Esophagus muscularis mucosa (tissue), 4 donors: ENCODE measurements around the gene INSIG1. TPM values are rescaled to one million over a fixed set of nuclear protein-coding genes. Genes with fewer than 3 reads are reported as not detected.
A peak's percentile ranks its signal among the peaks of the same experiment; 100 is the strongest.

Experiments
- DNase-seq: peaks from one replicate; pipeline ENCODE4 v3.0.0-alpha.2; 2017; ENCODE audit errors: extremely low spot score
- H3K27ac ChIP-seq, 4 donors: fragments of 200-600 bp; sonication (generic); replicated peaks in 1 of 4; 1 replicate in 3 of 4; 2 replicates in 1 of 4; pipeline ENCODE4 v1.5.1; 2016 to 2019; ENCODE audit warnings: mild to moderate bottlenecking in 1 of 4
- H3K27me3 ChIP-seq, 4 donors: fragments of 200-600 bp; sonication (generic); one replicate each; pipeline versions ENCODE4 v1.5.1 to v1.6.0; 2016 to 2019
- H3K36me3 ChIP-seq, 4 donors: fragments of 200-600 bp; sonication (generic); one replicate each; pipeline ENCODE4 v1.5.1; 2016 to 2019
- H3K4me1 ChIP-seq, 4 donors: fragments of 200-600 bp; sonication (generic); one replicate each; pipeline ENCODE4 v1.5.1; 2016 to 2019
- H3K4me3 ChIP-seq, 4 donors: fragments of 200-600 bp; sonication (generic); 1 replicate in 2 of 4; 2 replicates in 2 of 4; pipeline ENCODE4 v1.5.1; 2016 to 2019; ENCODE audit warnings: mild to moderate bottlenecking in 4 of 4, moderate library complexity in 1 of 4
- H3K9me3 ChIP-seq, 4 donors: fragments of 200-600 bp; sonication (generic); 1 replicate in 3 of 4; 2 replicates in 1 of 4; pipeline ENCODE4 v1.5.1; 2016 to 2019
- CTCF ChIP-seq, 3 experiments: fragments of 200-600 bp in 2 of 3; fragments of 450-650 bp in 1 of 3; sonication (generic) in 2 of 3; IDR thresholded peaks; one replicate each; pipeline ENCODE4 v1.5.1; 2017 to 2019; ENCODE audit warnings: antibody characterized with exemption in 3 of 3, mild to moderate bottlenecking in 2 of 3, moderate library complexity in 1 of 3
- EP300 ChIP-seq: sonication (generic); formaldehyde crosslinking; IDR thresholded peaks from one replicate; pipeline ENCODE4 v1.6.1; 2017; ENCODE audit warnings: antibody characterized with exemption
- POLR2A ChIP-seq: fragments of 450-650 bp; IDR thresholded peaks from one replicate; pipeline ENCODE4 v1.6.1; 2017; ENCODE audit warnings: antibody characterized with exemption, moderate library complexity, mild to moderate bottlenecking, low read depth
- POLR2AphosphoS5 ChIP-seq, 2 donors: sonication (generic); formaldehyde crosslinking; IDR thresholded peaks; one replicate each; pipeline ENCODE4 v1.6.1; 2017; ENCODE audit warnings: antibody characterized with exemption in 2 of 2
- WGBS: methylation state at CpG from one replicate; pipeline ENCODE4 v1.1.5; 2018; 5-methylcytosine and 5-hydroxymethylcytosine counted together
- intact Hi-C: fragments of 100-400 bp; cut with DNase I; formaldehyde crosslinking; loops from one replicate; pipeline ENCODE4 v1.15.1; 2023
- total RNA-seq, 4 donors: library from RNA; depleted of rRNA; stranded (reverse); fragments of >200 nt; gene quantifications; one replicate each; pipeline versions ENCODE4 v1.1.0 to v1.2.1, GENCODE V29; 2016

The INSIG1 gene
- total RNA-seq, 4 donors from 2014 or later: 25.3 to 63.5 (median 37.7) TPM

- 86% methylated on average over 20 of the region's 20 CpGs for WGBS
- TF ChIP-seq EP300 (no peak), POLR2AphosphoS5 (IDR thresholded peaks at IDR 0.05) (no peak)
- no peak overlapping the region for H3K27ac ChIP-seq
- intact Hi-C loops: no loop called here
- no peaks in the 10 kb centered on the region for H3K36me3 ChIP-seq
- peaks cover 0 to 24% (median 0%) of the 10 kb centered on the region in 4 donors for H3K27me3 ChIP-seq
- H3K9me3 ChIP-seq: no peaks in the 10 kb centered on the region
- no peak for DNase-seq
- H3K4me1 ChIP-seq: peaks cover 0 to under 1% (median 0%) of the 10 kb centered on the region in 4 donors
- no peak overlapping the region for H3K4me3 ChIP-seq
Measured at GRCh38 chr7:155269766-155270585, 27.7 kb upstream of the INSIG1 start.

- whole genome bisulfite sequencing: 70% methylated on average over 3 of the region's 3 CpGs
- Histone ChIP-seq H3K4me1 (peaks cover 0 to 8% (median 2%) of the 10 kb centered on the region in 4 donors), H3K27me3 (peaks cover 0 to 25% (median 0%) of the 10 kb centered on the region in 4 donors), H3K4me3 (no peak overlapping the region), H3K36me3 (no peaks in the 10 kb centered on the region), H3K27ac (no peak overlapping the region), H3K9me3 (no peaks in the 10 kb centered on the region)
- DNase-seq: no peak
- TF ChIP-seq POLR2AphosphoS5 (IDR thresholded peaks at IDR 0.05) (no peak), POLR2A (no peak), CTCF (IDR thresholded peaks at IDR 0.05) (no peak), EP300 (no peak)
- intact Hi-C loops: no loop called here
Measured at GRCh38 chr7:155270861-155271260, 26.8 kb upstream of the INSIG1 start.

GRCh38 chr7:155274633-155275355 lies 22.9 kb upstream of the INSIG1 start:
- no peak for DNase-seq
- intact Hi-C loops: no loop called here
- H3K27ac ChIP-seq: peak overlapping the region in 3 of 4 donors; percentile 18 to 48 (median 39)

GRCh38 chr7:155276042-155276799 lies 21.5 kb upstream of the INSIG1 start:
- intact Hi-C loops: no loop called here
- 58% methylated on average over 19 of the region's 19 CpGs for WGBS

More at GRCh38 chr7:155274633-155275355, 22.9 kb upstream of the INSIG1 start:
- peaks cover 0 to 8% (median 2%) of the 10 kb centered on the region in 4 donors for H3K4me1 ChIP-seq
- no peaks in the 10 kb centered on the region for H3K36me3 ChIP-seq
- no peak overlapping the region for H3K4me3 ChIP-seq
- peaks cover 0 to 36% (median 0%) of the 10 kb centered on the region in 4 donors for H3K27me3 ChIP-seq
- TF ChIP-seq CTCF (IDR thresholded peaks at IDR 0.05): no peak
- no peak for TF ChIP-seq EP300
- no peak for TF ChIP-seq POLR2AphosphoS5 (IDR thresholded peaks at IDR 0.05)
- TF ChIP-seq POLR2A: no peak
- 59% methylated on average over 4 of the region's 4 CpGs for WGBS
- no peaks in the 10 kb centered on the region for H3K9me3 ChIP-seq

More at GRCh38 chr7:155276042-155276799, 21.5 kb upstream of the INSIG1 start:
- Histone ChIP-seq H3K4me1 (peaks cover 0 to 8% (median 2%) of the 10 kb centered on the region in 4 donors), H3K9me3 (no peaks in the 10 kb centered on the region), H3K27me3 (peaks cover 0 to 46% (median 0%) of the 10 kb centered on the region in 4 donors), H3K4me3 (no peak overlapping the region), H3K36me3 (no peaks in the 10 kb centered on the region), H3K27ac (no peak overlapping the region)
- TF ChIP-seq POLR2AphosphoS5 (IDR thresholded peaks at IDR 0.05): no peak
- no peak for TF ChIP-seq POLR2A
- TF ChIP-seq EP300: no peak
- TF ChIP-seq CTCF (IDR thresholded peaks at IDR 0.05): no peak
- DNase-seq: no peak
